Fibroblast of gingiva (primary cell): ENCODE results near the gene NXN.
"Not testable (repeated sequence)": the region's sequence is repeated elsewhere in the genome, so short reads cannot be mapped to it uniquely, and the experiment has no call there.

Experiments
- DNase-seq: peaks from one replicate; pipeline ENCODE4 v3.0.0-alpha.2; 2011; ENCODE audit warnings: low read depth

NXN gene

DNA sequence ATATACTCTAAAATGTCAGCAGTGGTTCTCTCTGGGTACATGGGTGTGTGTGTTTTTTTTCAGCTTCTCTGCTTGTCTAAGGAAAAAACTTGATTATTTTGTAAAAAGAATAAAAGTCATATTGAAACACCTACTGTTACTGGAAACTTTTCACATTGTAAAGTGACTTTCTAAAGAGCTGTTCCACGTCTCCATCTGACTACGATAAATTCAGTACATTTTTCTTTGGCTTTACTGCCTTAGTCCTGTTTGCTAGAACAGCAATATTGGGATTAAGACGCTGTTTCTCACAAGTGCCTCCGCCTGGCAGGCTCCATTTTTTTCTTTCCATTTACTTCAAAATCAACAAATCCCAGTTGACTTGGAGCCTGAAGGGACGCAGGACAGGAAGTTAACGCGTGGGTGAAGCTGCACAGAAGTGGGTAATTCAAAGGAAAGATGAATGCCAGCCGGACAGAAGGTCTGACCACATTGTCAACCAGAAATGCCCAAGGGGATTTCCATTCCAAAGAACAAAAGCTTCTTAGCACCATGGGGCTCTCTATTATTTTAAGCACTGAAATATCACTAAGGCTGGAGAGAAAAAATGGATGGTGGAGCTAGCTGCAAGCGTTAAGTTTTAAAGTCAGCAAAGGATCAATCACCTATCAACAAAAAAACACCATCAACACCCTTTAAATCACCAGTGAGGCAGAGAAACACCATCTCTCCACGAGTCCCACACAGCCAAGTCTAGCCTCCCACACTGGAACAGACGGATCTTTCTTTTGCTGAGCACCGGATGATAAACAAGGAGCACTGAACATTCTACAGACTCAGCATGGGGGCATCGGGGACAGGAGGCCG lies 205.9 kb downstream of the NXN start:
- no peak for DNase-seq

DNA sequence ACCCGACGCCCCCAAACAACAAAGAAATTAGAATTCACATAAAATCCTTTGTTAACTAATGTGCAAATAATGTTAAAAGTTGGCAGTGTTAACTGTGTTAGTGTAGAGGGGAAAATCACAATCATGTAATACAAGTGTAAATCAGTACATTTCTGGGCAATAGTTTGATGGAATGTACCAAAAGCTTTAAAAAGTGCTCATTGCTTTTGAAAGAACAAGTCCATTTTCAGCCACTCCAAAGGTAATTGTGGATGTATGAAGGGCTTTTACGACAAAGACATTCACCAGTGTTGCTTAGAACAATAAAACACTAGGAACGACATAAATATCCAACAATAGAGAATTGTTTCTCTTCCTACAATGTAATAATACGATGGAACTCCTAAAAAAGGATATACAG lies 206.6 kb downstream of the NXN start:
- no peak for DNase-seq

DNA sequence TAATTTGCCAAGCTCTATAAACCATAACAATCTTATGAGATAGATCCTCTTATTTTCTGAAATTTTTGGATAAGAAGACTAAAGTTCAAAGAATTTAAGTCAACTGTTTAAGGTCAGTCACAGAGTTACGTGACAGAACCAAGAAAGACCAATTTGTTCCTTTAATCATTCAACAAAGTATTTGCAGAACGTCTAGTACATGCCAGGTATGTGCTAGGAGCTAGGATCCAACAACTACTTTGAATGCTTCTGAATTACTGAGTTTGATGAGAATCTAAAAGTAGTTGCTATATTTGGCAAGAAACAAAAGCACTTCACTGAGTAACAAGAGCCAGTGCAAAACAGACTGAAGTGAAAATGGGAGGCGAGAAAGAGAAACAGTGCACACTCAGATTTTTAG lies 212.5 kb downstream of the NXN start:
- no peak for DNase-seq

DNA sequence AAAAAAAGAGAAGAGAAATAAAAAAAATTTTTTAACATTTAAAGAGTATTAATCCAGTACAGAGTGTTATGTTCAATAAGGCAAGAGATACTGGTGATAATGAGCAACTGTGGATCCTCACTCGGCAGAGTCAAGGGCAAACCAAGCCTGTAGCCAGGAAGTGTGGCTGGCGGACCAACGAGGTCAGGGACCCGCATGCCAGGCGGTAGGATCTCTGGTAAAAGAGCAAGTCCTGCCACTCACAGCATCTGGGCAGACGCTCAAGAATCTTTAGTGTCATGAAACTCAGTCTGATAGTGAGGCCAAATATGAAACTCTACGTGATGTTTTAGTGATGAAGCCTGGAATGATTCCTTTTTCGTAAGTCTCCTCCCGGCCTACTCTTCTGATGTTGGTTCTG lies 219.2 kb downstream of the NXN start:
- no peak for DNase-seq

DNA sequence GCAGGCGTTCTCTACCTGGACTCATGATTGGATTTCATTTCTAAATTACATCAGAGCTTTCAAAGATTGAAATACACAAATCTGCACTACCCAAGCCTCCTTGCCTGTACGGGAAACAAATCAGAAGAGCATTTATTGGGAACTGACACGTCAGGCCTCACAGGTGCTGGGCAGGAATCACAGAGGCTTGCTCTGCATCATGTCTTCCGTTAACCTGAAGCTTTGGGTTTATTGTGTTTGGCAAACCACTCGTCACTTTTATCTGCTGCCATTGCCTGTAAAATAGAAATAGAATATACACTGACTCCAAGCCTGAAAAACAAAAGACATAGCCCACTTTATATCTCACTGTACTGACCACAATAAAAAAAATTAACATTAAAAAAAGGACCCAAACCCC lies 219.6 kb downstream of the NXN start:
- no peak for DNase-seq

DNA sequence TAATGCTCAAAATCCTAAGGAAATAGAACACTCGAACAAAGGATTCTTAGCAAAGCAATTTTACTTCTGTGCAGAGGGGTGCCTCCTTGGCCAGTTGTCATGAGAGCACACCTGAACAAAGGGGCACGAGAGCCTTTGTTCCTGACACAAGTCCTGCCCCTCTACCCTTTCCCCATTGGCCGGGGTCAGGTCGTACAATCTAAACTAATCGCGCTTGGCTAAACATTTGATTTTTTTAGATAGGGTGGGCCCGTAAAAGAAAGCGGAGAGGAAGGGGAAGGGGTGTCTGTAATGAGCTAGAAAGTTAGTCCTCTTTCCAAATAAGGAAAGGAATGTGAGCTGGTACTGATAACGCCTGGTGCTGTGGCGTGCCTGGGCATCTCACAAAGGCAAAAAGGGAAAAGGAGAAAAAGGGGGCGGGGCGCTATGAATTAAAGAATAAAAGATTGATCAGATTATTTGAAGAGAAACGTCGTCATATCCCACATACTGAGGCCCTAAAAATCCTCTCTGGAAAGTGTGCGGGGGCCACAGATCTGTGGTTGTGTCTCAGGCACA lies 223.5 kb downstream of the NXN start:
- DNase-seq, result not testable (repeated sequence)

DNA sequence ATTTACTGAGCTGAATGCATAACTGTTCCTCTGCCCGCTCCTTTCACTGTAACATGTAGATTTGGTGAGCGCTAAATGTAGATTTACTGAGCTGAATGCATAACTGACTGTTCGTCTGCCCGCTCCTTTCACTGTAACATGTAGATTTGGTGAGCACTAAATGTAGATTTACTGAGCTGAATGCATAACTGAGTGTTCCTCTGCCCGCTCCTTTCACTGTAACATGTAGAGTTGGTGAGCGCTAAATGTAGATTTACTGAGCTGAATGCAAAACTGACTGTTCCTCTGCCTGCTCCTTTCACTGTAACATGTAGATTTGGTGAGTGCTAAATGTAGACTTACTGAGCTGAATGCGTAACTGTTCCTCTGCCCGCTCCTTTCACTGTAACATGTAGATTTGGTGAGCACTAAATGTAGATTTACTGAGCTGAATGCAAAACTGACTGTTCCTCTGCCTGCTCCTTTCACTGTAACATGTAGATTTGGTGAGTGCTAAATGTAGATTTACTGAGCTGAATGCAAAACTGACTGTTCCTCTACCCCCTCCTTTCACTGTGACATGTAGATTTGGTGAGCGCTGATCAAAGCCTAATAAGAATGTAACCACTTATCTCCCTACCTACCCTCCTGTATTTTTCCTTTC lies 224.1 kb downstream of the NXN start:
- DNase-seq, result not testable (repeated sequence)

DNA sequence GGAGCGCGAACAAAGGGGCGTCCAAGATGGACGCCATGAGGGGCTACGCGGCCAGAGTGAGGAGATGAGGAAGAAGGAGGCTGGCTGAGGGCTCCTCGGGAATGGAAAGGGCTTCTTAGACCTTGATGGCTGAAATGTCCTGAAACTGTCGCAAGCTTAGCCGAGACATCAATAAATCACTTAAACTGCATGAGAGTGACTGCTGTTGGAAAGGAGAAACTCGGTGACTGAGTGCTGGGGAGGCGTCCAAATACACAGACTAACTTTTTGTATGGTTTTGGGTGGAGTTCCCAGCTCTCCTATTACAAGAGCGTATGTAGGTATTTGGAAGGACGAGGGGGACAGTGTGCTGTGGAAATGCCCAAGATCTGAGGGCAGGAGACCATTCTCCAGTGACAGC lies 226.2 kb downstream of the NXN start:
- DNase-seq, result no peak

DNA sequence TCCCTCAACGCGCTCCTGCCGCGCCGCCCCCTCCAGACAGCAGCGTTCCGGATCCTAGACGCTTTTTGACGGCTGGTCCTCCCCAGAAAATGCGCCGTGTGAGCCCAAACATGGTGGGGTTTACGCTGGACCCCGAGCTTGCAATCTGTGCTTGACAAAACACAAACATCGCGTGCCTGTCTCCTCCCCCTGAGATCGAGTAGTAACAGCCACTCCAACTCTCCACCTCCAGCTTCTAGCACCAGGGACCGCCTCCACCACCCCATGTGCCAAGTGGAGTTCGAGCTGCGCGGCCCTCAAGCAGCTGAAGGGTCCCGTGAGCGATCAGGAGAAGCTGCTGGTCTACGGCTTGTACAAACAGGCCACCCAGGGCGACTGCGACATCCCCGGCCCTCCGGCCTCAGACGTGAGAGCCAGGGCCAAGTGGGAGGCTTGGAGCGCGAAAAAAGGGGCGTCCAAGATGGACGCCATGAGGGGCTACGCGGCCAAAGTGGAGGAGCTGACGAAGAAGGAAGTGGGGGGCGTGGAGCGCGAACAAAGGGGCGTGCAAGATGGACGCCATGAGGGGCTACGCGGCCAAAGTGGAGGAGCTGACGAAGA lies 226.9 kb downstream of the NXN start:
- peak; percentile 68 for DNase-seq

DNA sequence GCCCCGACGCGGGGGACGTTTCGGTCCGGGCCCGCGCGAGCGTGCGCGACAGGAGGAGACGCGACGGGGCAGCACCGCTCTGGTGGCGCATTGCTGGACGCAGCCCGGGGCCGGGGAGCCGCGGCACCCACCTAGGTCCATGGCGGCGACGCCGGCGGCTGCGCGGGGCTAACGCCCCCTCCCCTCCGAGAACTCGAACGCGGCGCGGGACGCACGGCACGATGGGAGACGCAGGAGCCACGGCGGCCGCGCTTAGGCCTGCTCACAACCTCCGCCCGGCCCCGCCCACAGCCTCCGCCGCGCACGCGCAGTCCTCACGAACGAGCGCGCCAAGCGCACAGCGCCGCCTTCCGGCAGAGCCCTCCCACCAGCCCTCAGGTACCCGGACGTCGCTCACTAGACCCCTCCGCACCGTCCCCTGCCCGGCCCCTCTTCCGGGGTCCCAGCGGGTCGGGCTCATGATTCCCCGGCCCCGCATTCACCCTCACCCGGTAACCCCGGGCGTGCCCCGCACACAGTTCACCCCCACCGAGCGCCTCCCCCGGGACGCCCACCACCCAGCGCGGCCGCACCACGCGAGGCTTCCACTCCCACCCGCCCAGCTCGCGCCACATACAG lies 227.5 kb downstream of the NXN start, which contains the start of gene GEMIN4:
TSS of gene GEMIN4 (minus strand) at position 263 of the 618 bp plus-strand sequence. CDS start at position 141, 122 bp downstream.
- DNase-seq, result peak; percentile 79

DNA sequence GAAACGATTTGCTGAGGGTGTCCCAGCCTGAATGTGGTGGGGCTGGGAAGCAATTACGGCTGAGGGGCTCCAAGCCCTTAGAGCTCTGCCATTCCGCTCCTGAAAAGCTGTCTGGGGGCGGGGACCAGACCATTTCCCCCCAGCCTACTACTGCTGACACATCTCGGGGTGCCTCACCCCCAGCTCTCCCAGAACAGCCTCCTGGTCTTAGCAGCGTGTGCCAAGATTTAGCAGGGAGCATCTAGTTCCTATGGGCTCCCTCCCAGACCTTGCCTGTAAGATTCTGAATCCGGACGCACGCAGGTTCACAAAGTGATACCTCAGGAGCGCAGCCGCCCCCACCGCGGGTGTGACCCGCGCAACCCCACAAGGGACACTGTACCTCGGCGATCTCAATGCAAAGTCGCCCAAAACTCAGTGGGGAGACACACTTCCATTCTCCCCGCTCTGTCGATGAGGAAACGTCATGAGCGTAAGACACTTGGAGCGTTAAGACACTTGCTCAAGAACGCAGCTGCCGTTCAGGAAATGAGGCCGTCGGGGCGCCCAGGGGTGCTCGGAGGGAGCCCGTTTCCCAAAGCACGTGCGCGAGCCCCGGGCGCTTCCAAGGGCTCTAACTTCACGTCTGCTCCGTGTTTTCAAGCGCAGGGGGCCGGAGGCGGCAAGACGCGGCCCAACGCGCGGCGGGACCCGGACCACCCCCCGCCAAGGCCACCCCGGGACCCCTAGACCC lies 228.1 kb downstream of the NXN start:
- peak; percentile 50 for DNase-seq

DNA sequence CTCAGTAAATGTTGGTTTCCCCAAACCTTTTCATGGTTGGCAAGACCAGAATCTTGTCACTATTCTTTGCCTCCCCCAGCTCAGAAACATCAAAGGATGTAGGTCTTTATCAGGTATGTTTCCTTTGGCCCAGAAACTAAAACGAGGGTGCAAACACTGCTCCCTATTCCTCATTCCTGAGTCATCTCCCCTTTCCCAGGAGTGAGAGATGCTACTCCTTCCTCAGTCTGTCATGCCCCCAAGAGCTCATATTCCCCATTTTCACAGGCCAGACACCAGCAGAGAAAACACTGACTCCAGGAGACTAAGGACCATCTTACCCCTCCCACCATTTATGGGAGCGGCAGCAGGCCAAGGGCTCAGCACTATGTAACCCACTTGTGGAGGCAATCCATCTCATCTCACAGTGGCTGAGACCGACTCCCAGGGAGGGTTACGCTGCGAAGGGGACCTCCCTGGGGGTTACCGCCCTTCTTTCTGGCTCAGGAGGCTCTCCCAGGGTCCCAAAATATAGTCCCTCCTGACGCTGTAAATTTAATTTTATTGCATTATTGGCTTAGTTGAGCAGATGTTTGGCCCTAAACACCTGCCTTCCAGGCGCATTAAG lies 229.0 kb downstream of the NXN start:
- DNase-seq, result no peak

DNA sequence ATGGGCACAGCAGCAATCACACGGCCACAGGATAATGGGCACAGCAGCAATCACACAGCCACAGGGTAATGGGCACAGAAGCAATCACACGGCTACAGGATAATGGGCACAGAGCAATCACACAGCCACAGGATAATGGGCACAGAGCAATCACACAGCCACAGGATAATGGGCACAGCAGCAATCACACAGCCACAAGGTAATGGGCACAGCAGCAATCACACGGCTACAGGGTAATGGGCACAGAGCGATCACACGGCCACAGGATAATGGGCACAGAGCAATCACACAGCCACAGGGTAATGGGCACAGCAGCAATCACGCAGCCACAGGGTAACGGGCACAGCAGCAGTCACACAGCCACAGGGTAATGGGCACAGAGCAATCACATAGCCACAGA lies 230.2 kb downstream of the NXN start:
- not testable (repeated sequence) for DNase-seq
